Mucosa of descending colon (tissue), 3 donors: ENCODE measurements around the gene UPK2. TPM values are rescaled to one million over a fixed set of nuclear protein-coding genes. Genes with fewer than 3 reads are reported as not detected.
A peak's percentile ranks its signal among the peaks of the same experiment; 100 is the strongest.

ENCODE experiments used
- ATAC-seq: fragments of 200-7000 bp; cut with Tn5 transposase; one replicate; pipeline ENCODE4 v1.9.1; 2020; ENCODE audit warnings: mild to moderate bottlenecking, moderate library complexity
- DNase-seq, 3 donors: peaks; one replicate each; pipeline ENCODE4 v3.0.0-alpha.2; 2020
- H3K36me3 ChIP-seq: fragments of 200-600 bp; one replicate; pipeline ENCODE4 v1.8.0; 2021; ENCODE audit warnings: low read depth, mild to moderate bottlenecking
- H3K4me1 ChIP-seq: fragments of 200-600 bp; one replicate; pipeline ENCODE4 v1.8.0; 2021; ENCODE audit warnings: low read depth, mild to moderate bottlenecking
- H3K4me3 ChIP-seq: fragments of 200-600 bp; one replicate; pipeline ENCODE4 v1.8.0; 2021; ENCODE audit warnings: mild to moderate bottlenecking
- H3K9me3 ChIP-seq: fragments of 200-600 bp; one replicate; pipeline ENCODE4 v1.8.0; 2021; ENCODE audit warnings: mild to moderate bottlenecking
- CTCF ChIP-seq: fragments of 200-600 bp; IDR thresholded peaks from one replicate; pipeline ENCODE4 v1.8.0; 2022; ENCODE audit warnings: antibody characterized with exemption, mild to moderate bottlenecking
- intact Hi-C, 2 donors: fragments of 100-400 bp; cut with DNase I in 1 of 2; cut with micrococcal nuclease in 1 of 2; formaldehyde crosslinking; loops; one replicate each; pipeline versions ENCODE4 v1.11.0 to v1.11.1; 2022; cut with DNase I, micrococcal nuclease
- total RNA-seq, 3 donors: library from RNA; stranded (reverse); fragmentation: NEBNext Ultra II Directional in 2 of 3; extraction: Animal tissue kit (Norgen Biotek cat#: 25700) in 2 of 3; gene quantifications; one replicate each; pipeline versions ENCODE4 v1.2.1 to v1.2.4, GENCODE V29; 2021 to 2023
- donor health status: DM: no; HTN: no; CAD: no; lungs with moderate emphysema.
- donor health status: DM: no; HTN: no; CAD: no.
- donor health status: DM: no; HTN: yes; CAD: no.

The UPK2 gene
- total RNA-seq, 3 donors from 2014 or later = not detected

- Histone ChIP-seq H3K4me1 (peaks cover 64% of the 10 kb centered on the region), H3K4me3 (no peak overlapping the region), H3K9me3 (no peaks in the 10 kb centered on the region), H3K36me3 (no peaks in the 10 kb centered on the region)
- ATAC-seq (no peak), DNase-seq (peak in 2 of 3 donors; percentile 42 to 65)
- no peak for TF ChIP-seq CTCF
- intact Hi-C loops = no loop called here
Measured at GRCh38 chr11:118909619-118910308, 46.3 kb upstream of the UPK2 start.

GRCh38 chr11:118910309-118911112, 45.6 kb upstream of the UPK2 start:
- Histone ChIP-seq H3K36me3 (no peaks in the 10 kb centered on the region), H3K9me3 (no peaks in the 10 kb centered on the region), H3K4me3 (no peak overlapping the region), H3K4me1 (peaks cover 71% of the 10 kb centered on the region)
- no peak for TF ChIP-seq CTCF
- peak; percentile 48 to 82 (median 77) for DNase-seq
- ATAC-seq = peak; percentile 6
- intact Hi-C loops = no loop called here

- DNase-seq (peak; percentile 59 to 69 (median 69)), ATAC-seq (peak; percentile 15)
- Histone ChIP-seq H3K4me1 (peaks cover 79% of the 10 kb centered on the region), H3K4me3 (no peak overlapping the region), H3K36me3 (no peaks in the 10 kb centered on the region), H3K9me3 (no peaks in the 10 kb centered on the region)
- TF ChIP-seq CTCF = no peak
- intact Hi-C loops = no loop called here
Measured at GRCh38 chr11:118911113-118911879, 44.8 kb upstream of the UPK2 start.

GRCh38 chr11:118911880-118912741, 44.0 kb upstream of the UPK2 start:
- ATAC-seq = peak; percentile 48
- intact Hi-C loops = no loop called here
- Histone ChIP-seq H3K36me3 (no peaks in the 10 kb centered on the region), H3K4me1 (peaks cover 85% of the 10 kb centered on the region), H3K4me3 (no peak overlapping the region), H3K9me3 (no peaks in the 10 kb centered on the region)
- peak; percentile 68 to 90 (median 82) for DNase-seq
- TF ChIP-seq CTCF = no peak
